Activated CD4-positive, alpha-beta memory T cell treated with anti-CD3 and anti-CD28 coated beads, Interleukin-2, amount 10 ng/mL, durations not matched to agents 7 days and 5 days (primary cell): ENCODE results near the gene CALM1. TPM values are rescaled to one million over a fixed set of nuclear protein-coding genes. Genes with fewer than 3 reads are reported as not detected.

Experiments used
- CTCF ChIA-PET: fragments of 350-600 bp; sonication (Branson Sonifier 250); formaldehyde crosslinking; loops from one replicate; lab custom pipeline; 2021; ENCODE audit warnings: antibody characterized with exemption, inconsistent platforms; lab: Charles Lee
- POLR2A ChIA-PET: fragments of 350-600 bp; sonication (Branson Sonifier 250); formaldehyde crosslinking; loops from one replicate; lab custom pipeline; 2021; ENCODE audit warnings: antibody characterized with exemption; lab: Charles Lee
- DNase-seq: peaks from one replicate; pipeline ENCODE4 v3.0.0-alpha.2; 2020
- H3K27ac Mint-ChIP-seq: one replicate; pipeline ENCODE4 v1.8.0; 2021; ENCODE audit warnings: mild to moderate bottlenecking, mixed read lengths
- H3K27me3 Mint-ChIP-seq: one replicate; pipeline ENCODE4 v1.8.0; 2021; ENCODE audit warnings: mixed read lengths
- H3K36me3 Mint-ChIP-seq: one replicate; pipeline ENCODE4 v1.8.0; 2021; ENCODE audit warnings: low read depth, mixed read lengths
- H3K4me1 Mint-ChIP-seq: one replicate; pipeline ENCODE4 v1.8.0; 2021; ENCODE audit warnings: mixed read lengths
- H3K4me3 Mint-ChIP-seq: one replicate; pipeline ENCODE4 v1.8.0; 2021; ENCODE audit warnings: mild to moderate bottlenecking, mixed read lengths
- H3K9me3 Mint-ChIP-seq: one replicate; pipeline ENCODE4 v1.8.0; 2021; ENCODE audit warnings: mixed read lengths
- total RNA-seq, 2 experiments: library from RNA; stranded (reverse); gene quantifications; one replicate each; pipeline ENCODE4 v1.2.3, GENCODE V29; 2021

The CALM1 gene
- total RNA-seq, 2 experiments from 2014 or later, result 901 TPM

- peaks cover 2% of the 10 kb centered on the region for H3K9me3 Mint-ChIP-seq
- H3K4me3 Mint-ChIP-seq, result no peak overlapping the region
- H3K27ac Mint-ChIP-seq, result no peak overlapping the region
- DNase-seq, result no peak
- ChIA-PET CTCF (no interaction called here), POLR2A (interaction anchor here (1.1 kb wide), 1 partner anchor 56 kb away, joined by 3 read pairs; no protein-coding TSS in a partner anchor)
- peaks cover 11% of the 10 kb centered on the region for H3K4me1 Mint-ChIP-seq
- H3K27me3 Mint-ChIP-seq, result no peaks in the 10 kb centered on the region
- no peaks in the 10 kb centered on the region for H3K36me3 Mint-ChIP-seq
Observed at GRCh38 chr14:90451961-90452360, 55.1 kb downstream of the CALM1 start.

GRCh38 chr14:90452366-90452765, 55.5 kb downstream of the CALM1 start:
- H3K4me1 Mint-ChIP-seq, result peaks cover 11% of the 10 kb centered on the region
- H3K27ac Mint-ChIP-seq, result no peak overlapping the region
- no peaks in the 10 kb centered on the region for H3K36me3 Mint-ChIP-seq
- H3K9me3 Mint-ChIP-seq, result peaks cover 2% of the 10 kb centered on the region
- DNase-seq, result no peak
- ChIA-PET CTCF (no interaction called here), POLR2A (interaction anchor here (1.1 kb wide), 1 partner anchor 56 kb away, joined by 3 read pairs; no protein-coding TSS in a partner anchor)
- H3K27me3 Mint-ChIP-seq, result no peaks in the 10 kb centered on the region
- H3K4me3 Mint-ChIP-seq, result no peak overlapping the region

GRCh38 chr14:90453401-90453951, 56.6 kb downstream of the CALM1 start:
- peaks cover 11% of the 10 kb centered on the region for H3K4me1 Mint-ChIP-seq
- DNase-seq, result no peak
- H3K4me3 Mint-ChIP-seq, result no peak overlapping the region
- CTCF ChIA-PET, result no interaction called here
- no peaks in the 10 kb centered on the region for H3K27me3 Mint-ChIP-seq
- POLR2A ChIA-PET, result no interaction called here
- H3K27ac Mint-ChIP-seq, result no peak overlapping the region
- no peaks in the 10 kb centered on the region for H3K9me3 Mint-ChIP-seq
- H3K36me3 Mint-ChIP-seq, result no peaks in the 10 kb centered on the region

GRCh38 chr14:90454041-90455000, 57.5 kb downstream of the CALM1 start:
- no peak overlapping the region for H3K4me3 Mint-ChIP-seq
- no peaks in the 10 kb centered on the region for H3K36me3 Mint-ChIP-seq
- no peaks in the 10 kb centered on the region for H3K9me3 Mint-ChIP-seq
- H3K4me1 Mint-ChIP-seq, result peaks cover 11% of the 10 kb centered on the region
- H3K27ac Mint-ChIP-seq, result no peak overlapping the region
- ChIA-PET POLR2A (no interaction called here), CTCF (interaction anchor here (0.6 kb wide), 1 partner anchor 211 kb away, joined by 3 read pairs; no protein-coding TSS in a partner anchor)
- no peak for DNase-seq
- no peaks in the 10 kb centered on the region for H3K27me3 Mint-ChIP-seq

GRCh38 chr14:90455100-90455571, 58.3 kb downstream of the CALM1 start:
- peaks cover 3% of the 10 kb centered on the region for H3K27me3 Mint-ChIP-seq
- DNase-seq, result no peak
- ChIA-PET POLR2A (interaction anchor here (1.5 kb wide), 1 partner anchor 46 kb away, joined by 3 read pairs; no protein-coding TSS in a partner anchor), CTCF (no interaction called here)
- peaks cover 11% of the 10 kb centered on the region for H3K4me1 Mint-ChIP-seq
- H3K27ac Mint-ChIP-seq, result no peak overlapping the region
- no peaks in the 10 kb centered on the region for H3K36me3 Mint-ChIP-seq
- H3K9me3 Mint-ChIP-seq, result no peaks in the 10 kb centered on the region
- no peak overlapping the region for H3K4me3 Mint-ChIP-seq

GRCh38 chr14:90456551-90456950, 59.7 kb downstream of the CALM1 start:
- Mint-ChIP-seq H3K9me3 (no peaks in the 10 kb centered on the region), H3K27me3 (peaks cover 4% of the 10 kb centered on the region), H3K36me3 (no peaks in the 10 kb centered on the region), H3K27ac (no peak overlapping the region), H3K4me1 (peaks cover 11% of the 10 kb centered on the region), H3K4me3 (no peak overlapping the region)
- POLR2A ChIA-PET, result interaction anchor here (1.5 kb wide), 1 partner anchor 47 kb away, joined by 3 read pairs; no protein-coding TSS in a partner anchor
- CTCF ChIA-PET, result no interaction called here
- DNase-seq, result no peak

- peaks cover 7% of the 10 kb centered on the region for H3K4me1 Mint-ChIP-seq
- no peaks in the 10 kb centered on the region for H3K9me3 Mint-ChIP-seq
- ChIA-PET POLR2A (no interaction called here), CTCF (no interaction called here)
- H3K27ac Mint-ChIP-seq, result no peak overlapping the region
- H3K27me3 Mint-ChIP-seq, result peaks cover 4% of the 10 kb centered on the region
- H3K4me3 Mint-ChIP-seq, result no peak overlapping the region
- DNase-seq, result no peak
- no peaks in the 10 kb centered on the region for H3K36me3 Mint-ChIP-seq
Observed at GRCh38 chr14:90457186-90457585, 60.4 kb downstream of the CALM1 start.

Other genes starting within 250 kb of the CALM1 start
- gene PSMC1, start 140.5 kb upstream of the CALM1 start, total RNA-seq, result 10 to 100 TPM; 85.6 to 85.9 TPM
- gene NRDE2, start 65.1 kb upstream of the CALM1 start, total RNA-seq, result 10 to 100 TPM; 20.3 to 21.7 TPM